MM.1S (cell line): ENCODE results near the gene EML6.
A peak's percentile ranks its signal among the peaks of the same experiment; 100 is the strongest.

Experiments
- EZH2 ChIP-seq: fragments of 300-600 bp; sonication (generic); optimal IDR thresholded peaks from 2 replicates; pipeline ENCODE3; 2017; ENCODE audit warnings: low read depth, mild to moderate bottlenecking, antibody characterized with exemption, low read length, mixed read lengths
- TF ChIP-seq, protein P1 (sequence below): fragments of 300-600 bp; sonication (generic); IDR thresholded peaks from 2 replicates; pipeline ENCODE4 v1.5.1; 2016; ENCODE audit warnings: antibody characterized with exemption, low read length, mixed read lengths

DNA sequence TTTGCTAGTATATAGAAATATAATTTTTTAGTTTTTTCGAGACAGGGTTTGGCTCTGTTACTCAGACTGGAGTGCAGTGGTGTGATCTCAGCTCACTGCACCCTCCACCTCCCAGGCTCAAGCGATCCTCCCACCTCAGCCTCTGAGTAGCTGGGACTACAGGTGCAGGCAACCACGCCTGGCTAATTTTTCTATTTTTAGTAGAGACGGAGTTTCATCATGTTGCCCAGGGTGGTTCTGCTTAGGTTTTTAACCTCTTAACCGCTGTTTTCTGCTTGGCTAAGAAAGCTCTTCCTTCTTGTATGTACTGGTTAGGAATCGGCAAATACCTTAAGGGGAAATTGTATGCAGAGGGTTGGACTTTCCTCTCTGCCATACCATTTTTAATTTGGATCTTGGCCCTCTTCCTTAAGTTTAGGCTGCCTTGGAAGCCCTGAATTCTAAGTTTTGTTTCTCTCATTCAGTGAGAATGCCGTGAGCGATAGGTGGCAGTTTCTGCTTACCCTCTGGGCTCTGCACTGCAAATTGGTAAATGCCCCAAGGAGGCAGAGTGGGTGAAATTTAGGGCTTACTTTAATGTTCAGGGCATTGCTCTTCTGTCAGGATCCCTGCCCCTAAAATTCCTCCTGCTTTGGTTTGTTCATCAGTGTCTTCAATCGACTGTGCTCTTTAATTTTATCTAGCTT is 32.3 kb downstream of the EML6 start:
- TF ChIP-seq, protein P1, sequence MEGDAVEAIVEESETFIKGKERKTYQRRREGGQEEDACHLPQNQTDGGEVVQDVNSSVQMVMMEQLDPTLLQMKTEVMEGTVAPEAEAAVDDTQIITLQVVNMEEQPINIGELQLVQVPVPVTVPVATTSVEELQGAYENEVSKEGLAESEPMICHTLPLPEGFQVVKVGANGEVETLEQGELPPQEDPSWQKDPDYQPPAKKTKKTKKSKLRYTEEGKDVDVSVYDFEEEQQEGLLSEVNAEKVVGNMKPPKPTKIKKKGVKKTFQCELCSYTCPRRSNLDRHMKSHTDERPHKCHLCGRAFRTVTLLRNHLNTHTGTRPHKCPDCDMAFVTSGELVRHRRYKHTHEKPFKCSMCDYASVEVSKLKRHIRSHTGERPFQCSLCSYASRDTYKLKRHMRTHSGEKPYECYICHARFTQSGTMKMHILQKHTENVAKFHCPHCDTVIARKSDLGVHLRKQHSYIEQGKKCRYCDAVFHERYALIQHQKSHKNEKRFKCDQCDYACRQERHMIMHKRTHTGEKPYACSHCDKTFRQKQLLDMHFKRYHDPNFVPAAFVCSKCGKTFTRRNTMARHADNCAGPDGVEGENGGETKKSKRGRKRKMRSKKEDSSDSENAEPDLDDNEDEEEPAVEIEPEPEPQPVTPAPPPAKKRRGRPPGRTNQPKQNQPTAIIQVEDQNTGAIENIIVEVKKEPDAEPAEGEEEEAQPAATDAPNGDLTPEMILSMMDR, result peak; percentile 63
- no peak for TF ChIP-seq EZH2
